K562 (cell line): ENCODE data around the gene TARM1. TPM values are rescaled to one million over a fixed set of nuclear protein-coding genes. Genes with fewer than 3 reads are reported as not detected.
A peak's percentile ranks its signal among the peaks of the same experiment; 100 is the strongest.

Source experiments
- ESRRA ChIP-seq: fragments of 450-650 bp; IDR thresholded peaks from 2 replicates; pipeline ENCODE4 v1.6.1; 2014; ENCODE audit warnings: low read depth, mild to moderate bottlenecking, moderate library complexity, borderline replicate concordance
- FOXJ3 ChIP-seq: sonication (generic); formaldehyde crosslinking; IDR thresholded peaks from 2 replicates; pipeline ENCODE4 v1.4.0; 2020; ENCODE audit warnings: mild to moderate bottlenecking, missing genetic modification reagents
- GTF2B ChIP-seq: IDR thresholded peaks from 2 replicates; pipeline ENCODE4 v1.6.1; 2011; ENCODE audit not compliant: insufficient read length; ENCODE audit errors: extremely low read depth
- L3MBTL2 ChIP-seq: fragments of 450-650 bp; IDR thresholded peaks from 2 replicates; pipeline ENCODE4 v1.6.1; 2016; ENCODE audit warnings: mild to moderate bottlenecking, moderate library complexity
- MAFG ChIP-seq: fragments of 450-650 bp; conservative IDR thresholded peaks from 2 replicates; pipeline ENCODE4 v1.6.1; 2016; ENCODE audit warnings: missing genetic modification characterization, missing compliant biosample characterization
- MEIS2 ChIP-seq: fragments of 450-650 bp; IDR thresholded peaks from 2 replicates; pipeline ENCODE4 v1.6.1; 2014; ENCODE audit warnings: mild to moderate bottlenecking; ENCODE audit not compliant: partially characterized antibody
- POLR2A ChIP-seq: fragments of 450-650 bp; conservative IDR thresholded peaks from 2 replicates; pipeline ENCODE4 v1.6.1; 2016
- TEAD1 ChIP-seq, 2 experiments: fragments of 450-650 bp in 1 of 2; sonication (generic) in 1 of 2; formaldehyde crosslinking; IDR thresholded peaks; 2 replicates each; pipeline versions ENCODE4 v1.4.0 to v1.8.0; 2020 to 2022; ENCODE audit warnings: mild to moderate bottlenecking in 2 of 2, missing genetic modification reagents in 1 of 2
- ZBED1 ChIP-seq: IDR thresholded peaks from 2 replicates; pipeline ENCODE4 v1.6.1; 2014
- ZKSCAN1 ChIP-seq: fragments of 150-350 bp; IDR thresholded peaks from 2 replicates; pipeline ENCODE4 v1.6.1; 2016; ENCODE audit warnings: low read depth, low read length
- ZNF121 ChIP-seq: sonication (generic); formaldehyde crosslinking; conservative IDR thresholded peaks from 2 replicates; pipeline ENCODE4 v1.8.0; 2022; ENCODE audit warnings: missing genetic modification reagents
- ZNF584 ChIP-seq: fragments of 200-800 bp; sonication (Bioruptor generic); IDR thresholded peaks from 2 replicates; pipeline ENCODE4 v1.6.1; 2016; ENCODE audit warnings: low read depth, mild to moderate bottlenecking, missing genetic modification characterization, missing compliant biosample characterization
- polyA plus RNA-seq, 8 experiments: library from polyadenylated mRNA; depleted of rRNA in 4 of 8; stranded (reverse) in 5 of 8; unstranded in 3 of 8; fragments of >200 nt; fragmentation: Nextera tagmentation in 2 of 8; fragmentation: Illumina TruSeq in 1 of 8; extraction: Ambion mirVana in 2 of 8; extraction: Trizol in 1 of 8; gene quantifications; 2 replicates each; pipeline versions ENCODE4 v1.2.1 to v1.2.3, GENCODE V29; 2011 to 2014; ENCODE audit warnings: inconsistent platforms in 1 of 8, missing spikeins in 1 of 8
- total RNA-seq, 7 experiments: library from RNA; depleted of rRNA in 6 of 7; stranded (reverse); fragments of >200 nt in 6 of 7; fragmentation: Illumina TruSeq in 2 of 7; extraction: Trizol in 2 of 7; gene quantifications; 2 replicates each; pipeline versions ENCODE4 v1.2.1 to v1.2.3, GENCODE V29; 2011 to 2021; ENCODE audit warnings: low replicate concordance in 1 of 7
- TF ChIP-seq, protein P1 (sequence below), 2 experiments: fragments of 450-650 bp in 1 of 2; IDR thresholded peaks; 2 replicates each; pipeline ENCODE4 v1.6.1; 2011 to 2017; ENCODE audit warnings: low read depth in 2 of 2, antibody characterized with exemption in 1 of 2, borderline replicate concordance in 1 of 2, low read length in 1 of 2, mild to moderate bottlenecking in 1 of 2, mixed read lengths in 1 of 2; ENCODE audit not compliant: control insufficient read depth in 1 of 2
- TF ChIP-seq, protein P2 (sequence below): fragments of 450-650 bp; conservative IDR thresholded peaks from 2 replicates; pipeline ENCODE4 v1.6.1; 2016; ENCODE audit warnings: missing genetic modification characterization, low read depth, mild to moderate bottlenecking, control low read depth, missing compliant biosample characterization
- TF ChIP-seq, protein P3 (sequence below): fragments of 200-800 bp; sonication (Bioruptor generic); IDR thresholded peaks from 2 replicates; pipeline ENCODE4 v1.6.1; 2017; ENCODE audit warnings: missing genetic modification characterization, missing compliant biosample characterization
- TF ChIP-seq, protein P4 (sequence below): IDR thresholded peaks from 2 replicates; pipeline ENCODE4 v1.6.1; 2014; ENCODE audit warnings: antibody characterized with exemption

TARM1 gene
- total and polyA plus RNA-seq, 9 of the 15 experiments (the other 6 are each of a cell fraction or from before 2014, with no cell fraction given): not detected

DNA sequence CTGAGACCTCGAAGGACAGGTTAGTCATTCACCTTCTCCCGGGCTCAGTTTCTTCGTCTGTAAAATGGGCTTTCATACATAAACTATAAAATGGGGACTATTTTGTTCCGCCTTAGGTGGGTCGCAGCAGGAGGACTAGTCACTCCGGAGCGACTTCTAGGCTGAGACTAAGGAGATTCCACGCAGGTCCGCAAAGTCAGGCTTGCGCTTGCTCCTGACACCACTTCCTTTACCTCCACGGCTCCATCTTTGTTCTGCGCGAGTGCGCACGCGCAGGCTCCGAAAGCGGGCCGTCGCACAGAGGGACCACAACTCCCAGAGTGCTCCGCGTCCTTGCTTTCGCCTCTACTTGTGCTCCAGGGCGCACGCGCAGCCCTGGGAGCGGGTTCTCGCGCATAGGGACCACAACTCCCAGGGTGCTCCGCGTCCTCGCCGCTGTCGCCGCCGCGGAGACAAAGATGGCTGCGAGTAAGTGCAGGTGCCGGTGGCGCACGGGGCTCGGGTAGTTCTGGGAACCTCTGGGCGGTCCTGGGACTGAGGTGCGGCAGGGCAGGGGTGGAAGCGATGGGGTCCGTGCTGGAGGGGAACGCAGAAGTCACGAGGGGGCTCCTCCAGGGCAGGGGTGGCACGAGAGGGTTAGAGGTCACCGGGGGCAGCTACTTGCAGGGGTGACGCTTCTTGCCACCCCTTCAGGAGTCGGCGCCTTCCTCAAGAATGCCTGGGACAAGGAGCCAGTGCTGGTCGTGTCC is 21.4 kb upstream of the TARM1 start, which contains the start of gene NDUFA3 (continued):
- TF ChIP-seq, protein P1, sequence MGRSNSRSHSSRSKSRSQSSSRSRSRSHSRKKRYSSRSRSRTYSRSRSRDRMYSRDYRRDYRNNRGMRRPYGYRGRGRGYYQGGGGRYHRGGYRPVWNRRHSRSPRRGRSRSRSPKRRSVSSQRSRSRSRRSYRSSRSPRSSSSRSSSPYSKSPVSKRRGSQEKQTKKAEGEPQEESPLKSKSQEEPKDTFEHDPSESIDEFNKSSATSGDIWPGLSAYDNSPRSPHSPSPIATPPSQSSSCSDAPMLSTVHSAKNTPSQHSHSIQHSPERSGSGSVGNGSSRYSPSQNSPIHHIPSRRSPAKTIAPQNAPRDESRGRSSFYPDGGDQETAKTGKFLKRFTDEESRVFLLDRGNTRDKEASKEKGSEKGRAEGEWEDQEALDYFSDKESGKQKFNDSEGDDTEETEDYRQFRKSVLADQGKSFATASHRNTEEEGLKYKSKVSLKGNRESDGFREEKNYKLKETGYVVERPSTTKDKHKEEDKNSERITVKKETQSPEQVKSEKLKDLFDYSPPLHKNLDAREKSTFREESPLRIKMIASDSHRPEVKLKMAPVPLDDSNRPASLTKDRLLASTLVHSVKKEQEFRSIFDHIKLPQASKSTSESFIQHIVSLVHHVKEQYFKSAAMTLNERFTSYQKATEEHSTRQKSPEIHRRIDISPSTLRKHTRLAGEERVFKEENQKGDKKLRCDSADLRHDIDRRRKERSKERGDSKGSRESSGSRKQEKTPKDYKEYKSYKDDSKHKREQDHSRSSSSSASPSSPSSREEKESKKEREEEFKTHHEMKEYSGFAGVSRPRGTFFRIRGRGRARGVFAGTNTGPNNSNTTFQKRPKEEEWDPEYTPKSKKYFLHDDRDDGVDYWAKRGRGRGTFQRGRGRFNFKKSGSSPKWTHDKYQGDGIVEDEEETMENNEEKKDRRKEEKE (IDR thresholded peaks at IDR 0.05; ENCODE audit: borderline replicate concordance in 1 of 2, control insufficient read depth in 1 of 2, low read depth in 2 of 2, low read length in 1 of 2): no peak
- TF ChIP-seq, protein P2, sequence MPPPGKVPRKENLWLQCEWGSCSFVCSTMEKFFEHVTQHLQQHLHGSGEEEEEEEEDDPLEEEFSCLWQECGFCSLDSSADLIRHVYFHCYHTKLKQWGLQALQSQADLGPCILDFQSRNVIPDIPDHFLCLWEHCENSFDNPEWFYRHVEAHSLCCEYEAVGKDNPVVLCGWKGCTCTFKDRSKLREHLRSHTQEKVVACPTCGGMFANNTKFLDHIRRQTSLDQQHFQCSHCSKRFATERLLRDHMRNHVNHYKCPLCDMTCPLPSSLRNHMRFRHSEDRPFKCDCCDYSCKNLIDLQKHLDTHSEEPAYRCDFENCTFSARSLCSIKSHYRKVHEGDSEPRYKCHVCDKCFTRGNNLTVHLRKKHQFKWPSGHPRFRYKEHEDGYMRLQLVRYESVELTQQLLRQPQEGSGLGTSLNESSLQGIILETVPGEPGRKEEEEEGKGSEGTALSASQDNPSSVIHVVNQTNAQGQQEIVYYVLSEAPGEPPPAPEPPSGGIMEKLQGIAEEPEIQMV (tag): no peak
- TF ChIP-seq MEIS2 (peak; percentile 96), ESRRA (peak; percentile 80), ZBED1 (no peak), TEAD1 (CRISPR knock-in tag; IDR thresholded peaks at IDR 0.05) (no peak), FOXJ3 (CRISPR knock-in tag) (no peak), MAFG (no peak), ZNF584 (CRISPR knock-in tag) (no peak), L3MBTL2 (peak; percentile 47; the same call in 1 of the 2 replicates), ZKSCAN1 (peak; percentile 12; the same call in 1 of the 2 replicates), ZNF121 (CRISPR knock-in tag) (no peak), POLR2A (peak; percentile 92), GTF2B (no peak)
- TF ChIP-seq, protein P3, sequence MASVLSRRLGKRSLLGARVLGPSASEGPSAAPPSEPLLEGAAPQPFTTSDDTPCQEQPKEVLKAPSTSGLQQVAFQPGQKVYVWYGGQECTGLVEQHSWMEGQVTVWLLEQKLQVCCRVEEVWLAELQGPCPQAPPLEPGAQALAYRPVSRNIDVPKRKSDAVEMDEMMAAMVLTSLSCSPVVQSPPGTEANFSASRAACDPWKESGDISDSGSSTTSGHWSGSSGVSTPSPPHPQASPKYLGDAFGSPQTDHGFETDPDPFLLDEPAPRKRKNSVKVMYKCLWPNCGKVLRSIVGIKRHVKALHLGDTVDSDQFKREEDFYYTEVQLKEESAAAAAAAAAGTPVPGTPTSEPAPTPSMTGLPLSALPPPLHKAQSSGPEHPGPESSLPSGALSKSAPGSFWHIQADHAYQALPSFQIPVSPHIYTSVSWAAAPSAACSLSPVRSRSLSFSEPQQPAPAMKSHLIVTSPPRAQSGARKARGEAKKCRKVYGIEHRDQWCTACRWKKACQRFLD: peak; percentile 77; the same call in 1 of the 2 replicates
- TF ChIP-seq, protein P4, sequence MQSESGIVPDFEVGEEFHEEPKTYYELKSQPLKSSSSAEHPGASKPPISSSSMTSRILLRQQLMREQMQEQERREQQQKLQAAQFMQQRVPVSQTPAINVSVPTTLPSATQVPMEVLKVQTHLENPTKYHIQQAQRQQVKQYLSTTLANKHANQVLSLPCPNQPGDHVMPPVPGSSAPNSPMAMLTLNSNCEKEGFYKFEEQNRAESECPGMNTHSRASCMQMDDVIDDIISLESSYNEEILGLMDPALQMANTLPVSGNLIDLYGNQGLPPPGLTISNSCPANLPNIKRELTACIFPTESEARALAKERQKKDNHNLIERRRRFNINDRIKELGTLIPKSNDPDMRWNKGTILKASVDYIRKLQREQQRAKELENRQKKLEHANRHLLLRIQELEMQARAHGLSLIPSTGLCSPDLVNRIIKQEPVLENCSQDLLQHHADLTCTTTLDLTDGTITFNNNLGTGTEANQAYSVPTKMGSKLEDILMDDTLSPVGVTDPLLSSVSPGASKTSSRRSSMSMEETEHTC: no peak
